Fibroblast of lung (primary cell): Measurements from ENCODE around the gene CD84. TPM values are rescaled to one million over a fixed set of nuclear protein-coding genes. Genes with fewer than 3 reads are reported as not detected.

Source experiments
- DNase-seq, 2 donors: peaks; one replicate each; pipeline versions ENCODE4 v3.0.0 to v3.0.0-alpha.2; 2010; ENCODE audit warnings: low read depth in 2 of 2
- H2AFZ ChIP-seq: 2 replicates; pipeline ENCODE4 v1.5.1; 2012; ENCODE audit warnings: low read length, control low read depth, inconsistent platforms
- H3K27ac ChIP-seq: 2 replicates; pipeline ENCODE4 v1.5.1; 2011; ENCODE audit warnings: low read length, control low read depth; ENCODE audit not compliant: insufficient read depth
- H3K27me3 ChIP-seq: 2 replicates; pipeline ENCODE4 v1.5.1; 2011; ENCODE audit warnings: mild to moderate bottlenecking, low read length; ENCODE audit not compliant: control insufficient read depth, insufficient read depth
- H3K36me3 ChIP-seq: 2 replicates; pipeline ENCODE4 v1.5.1; 2011; ENCODE audit warnings: low read length; ENCODE audit not compliant: control insufficient read depth, insufficient read depth
- H3K4me1 ChIP-seq: 2 replicates; pipeline ENCODE4 v1.5.1; 2011; ENCODE audit warnings: low read length; ENCODE audit not compliant: control insufficient read depth, insufficient read depth; ENCODE audit errors: extremely low read depth
- H3K4me2 ChIP-seq: 2 replicates; pipeline ENCODE4 v1.5.1; 2011; ENCODE audit warnings: low read length, control low read depth; ENCODE audit not compliant: insufficient read depth; ENCODE audit errors: extremely low read depth
- H3K4me3 ChIP-seq, 4 experiments: fragments of 200-600 bp in 1 of 4; sonication (generic) in 1 of 4; replicated peaks in 1 of 4; 2 replicates each; pipeline ENCODE4 v1.5.1; 2011 to 2016; ENCODE audit warnings: low read length in 4 of 4, low read depth in 3 of 4, mild to moderate bottlenecking in 3 of 4, control low read depth in 2 of 4, inconsistent platforms in 1 of 4, mixed read lengths in 1 of 4; ENCODE audit not compliant: insufficient read depth in 1 of 4; ENCODE audit errors: control extremely low read depth in 1 of 4
- H3K79me2 ChIP-seq: 2 replicates; pipeline ENCODE4 v1.5.1; 2012; ENCODE audit warnings: mild to moderate bottlenecking, low read length, inconsistent platforms; ENCODE audit not compliant: control insufficient read depth, insufficient read depth
- H3K9ac ChIP-seq: 2 replicates; pipeline ENCODE4 v1.5.1; 2011; ENCODE audit warnings: mild to moderate bottlenecking, low read length, control low read depth; ENCODE audit not compliant: insufficient read depth
- H3K9me3 ChIP-seq: 2 replicates; pipeline ENCODE4 v1.5.1; 2012; ENCODE audit warnings: low read depth, low read length; ENCODE audit not compliant: control insufficient read depth, insufficient read depth
- H4K20me1 ChIP-seq: 2 replicates; pipeline ENCODE4 v1.5.1; 2011; ENCODE audit warnings: low read length; ENCODE audit not compliant: control insufficient read depth, insufficient read depth; ENCODE audit errors: extremely low read depth
- CTCF ChIP-seq, 2 donors: IDR thresholded peaks in 1 of 2; conservative IDR thresholded peaks in 1 of 2; 1 replicate in 1 of 2; 2 replicates in 1 of 2; pipeline ENCODE4 v1.5.1; 2011 to 2012; ENCODE audit warnings: low read length in 2 of 2, control low read depth in 1 of 2, inconsistent platforms in 1 of 2, low read depth in 1 of 2, mild to moderate bottlenecking in 1 of 2
- EZH2 ChIP-seq: IDR thresholded peaks from 2 replicates; pipeline ENCODE4 v1.5.1; 2012; ENCODE audit warnings: low read length, control low read depth, mild to moderate bottlenecking; ENCODE audit errors: missing control alignments
- polyA plus RNA-seq, 2 donors: library from polyadenylated mRNA; depleted of rRNA in 1 of 2; stranded (reverse) in 1 of 2; unstranded in 1 of 2; fragments of >200 nt; gene quantifications; 2 replicates each; pipeline ENCODE4 v1.2.1, GENCODE V29; 2011 to 2012; ENCODE audit warnings: missing spikeins in 1 of 2
- total RNA-seq: library from RNA; depleted of rRNA; stranded (reverse); fragments of >200 nt; gene quantifications from 2 replicates; pipeline ENCODE4 v1.2.1, GENCODE V29; 2014

CD84 gene
- total and polyA plus RNA-seq, 2 donors (not counting 1 experiment from before 2014, with no cell fraction given) = not detected

GRCh38 chr1:160549665-160550006, 29.7 kb downstream of the CD84 start:
- Histone ChIP-seq H3K4me3 (no peak overlapping the region), H4K20me1 (no peaks in the 10 kb centered on the region), H3K4me2 (no peak overlapping the region), H3K27ac (no peak overlapping the region), H3K4me1 (no peaks in the 10 kb centered on the region), H3K27me3 (no peaks in the 10 kb centered on the region), H3K9me3 (no peaks in the 10 kb centered on the region), H3K9ac (no peak overlapping the region), H3K79me2 (no peaks in the 10 kb centered on the region), H3K36me3 (no peaks in the 10 kb centered on the region), H2AFZ (no peak overlapping the region)
- DNase-seq = no peak
- TF ChIP-seq EZH2 = no peak
- no peak for TF ChIP-seq CTCF (conservative IDR thresholded peaks at IDR 0.05 in 1 of 2, IDR thresholded peaks at IDR 0.05 in 1 of 2; ENCODE audit: low read depth in 1 of 2, low read length in 2 of 2)

GRCh38 chr1:160548960-160549664, 30.2 kb downstream of the CD84 start:
- no peaks in the 10 kb centered on the region for H3K36me3 ChIP-seq
- no peak overlapping the region for H3K9ac ChIP-seq
- H3K4me2 ChIP-seq = no peak overlapping the region
- H3K9me3 ChIP-seq = no peaks in the 10 kb centered on the region
- H4K20me1 ChIP-seq = no peaks in the 10 kb centered on the region
- TF ChIP-seq EZH2 = no peak
- no peak for TF ChIP-seq CTCF (conservative IDR thresholded peaks at IDR 0.05 in 1 of 2, IDR thresholded peaks at IDR 0.05 in 1 of 2; ENCODE audit: low read depth in 1 of 2, low read length in 2 of 2)
- no peaks in the 10 kb centered on the region for H3K27me3 ChIP-seq
- no peak overlapping the region for H2AFZ ChIP-seq
- H3K4me3 ChIP-seq = no peak overlapping the region
- H3K27ac ChIP-seq = no peak overlapping the region
- DNase-seq = no peak
- no peaks in the 10 kb centered on the region for H3K79me2 ChIP-seq
- H3K4me1 ChIP-seq = no peaks in the 10 kb centered on the region

- H3K9me3 ChIP-seq = no peaks in the 10 kb centered on the region
- no peak for TF ChIP-seq EZH2
- no peak for TF ChIP-seq CTCF (conservative IDR thresholded peaks at IDR 0.05 in 1 of 2, IDR thresholded peaks at IDR 0.05 in 1 of 2; ENCODE audit: low read depth in 1 of 2, low read length in 2 of 2)
- H3K27ac ChIP-seq = no peak overlapping the region
- no peak for DNase-seq
- H3K36me3 ChIP-seq = no peaks in the 10 kb centered on the region
- no peak overlapping the region for H3K9ac ChIP-seq
- H3K79me2 ChIP-seq = no peaks in the 10 kb centered on the region
- no peaks in the 10 kb centered on the region for H4K20me1 ChIP-seq
- no peaks in the 10 kb centered on the region for H3K4me1 ChIP-seq
- no peak overlapping the region for H3K4me2 ChIP-seq
- no peak overlapping the region for H2AFZ ChIP-seq
- H3K4me3 ChIP-seq = no peak overlapping the region
- H3K27me3 ChIP-seq = no peaks in the 10 kb centered on the region
Measured at GRCh38 chr1:160548183-160548582, 31.1 kb downstream of the CD84 start.
